Activated naive CD8-positive, alpha-beta T cell (primary cell): ENCODE measurements around the gene FAM168B.
"Not testable (repeated sequence)": the region's sequence is repeated elsewhere in the genome, so short reads cannot be mapped to it uniquely, and the experiment has no call there.

Experiments used
- H3K27ac Mint-ChIP-seq: one replicate; pipeline ENCODE4 v1.8.0; 2021; ENCODE audit warnings: mixed read lengths
- H3K27me3 Mint-ChIP-seq: one replicate; pipeline ENCODE4 v1.8.0; 2021; ENCODE audit warnings: mixed read lengths
- H3K36me3 Mint-ChIP-seq: one replicate; pipeline ENCODE4 v1.8.0; 2021; ENCODE audit warnings: mixed read lengths
- H3K4me1 Mint-ChIP-seq: one replicate; pipeline ENCODE4 v1.8.0; 2021; ENCODE audit warnings: low read depth, mixed read lengths
- H3K4me3 Mint-ChIP-seq: one replicate; pipeline ENCODE4 v1.8.0; 2021; ENCODE audit warnings: mild to moderate bottlenecking, mixed read lengths
- H3K9me3 Mint-ChIP-seq: one replicate; pipeline ENCODE4 v1.8.0; 2021; ENCODE audit warnings: low read depth, mixed read lengths

Gene FAM168B, protein sequence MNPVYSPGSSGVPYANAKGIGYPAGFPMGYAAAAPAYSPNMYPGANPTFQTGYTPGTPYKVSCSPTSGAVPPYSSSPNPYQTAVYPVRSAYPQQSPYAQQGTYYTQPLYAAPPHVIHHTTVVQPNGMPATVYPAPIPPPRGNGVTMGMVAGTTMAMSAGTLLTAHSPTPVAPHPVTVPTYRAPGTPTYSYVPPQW

DNA sequence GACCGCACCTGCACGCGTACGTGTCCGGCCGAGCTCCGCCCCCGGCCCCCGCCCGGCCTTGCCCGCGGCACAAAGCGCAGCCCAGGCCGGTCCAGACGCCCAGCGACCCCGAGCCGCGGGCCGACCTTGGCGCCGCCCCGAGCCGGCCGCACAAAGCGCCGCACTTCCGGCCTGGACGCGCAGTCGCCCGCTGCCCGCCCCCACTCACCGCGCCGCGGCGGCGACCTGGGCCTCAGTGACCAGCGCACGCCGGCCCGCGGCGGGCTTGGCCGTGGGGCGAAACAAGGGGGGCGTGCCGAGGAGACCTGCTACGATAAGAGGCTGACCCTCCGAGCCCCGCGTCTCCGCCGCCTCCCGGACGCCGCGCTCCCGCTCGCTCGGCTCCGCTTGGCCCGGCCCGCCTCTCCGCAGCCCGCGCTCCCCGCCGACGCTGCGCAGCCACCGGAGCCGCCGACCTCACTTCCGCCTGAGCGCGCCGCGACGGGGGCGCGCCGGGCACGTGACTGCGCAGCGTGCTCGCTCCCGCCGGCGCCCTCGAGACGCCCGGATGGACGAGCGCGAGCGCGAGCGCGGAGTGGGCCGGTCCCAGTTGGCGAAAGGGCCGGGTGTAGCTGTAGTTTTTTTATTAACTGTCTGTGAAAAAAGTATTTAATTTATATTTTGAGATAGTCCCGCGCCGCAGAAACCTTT, at the start of gene FAM168B:
TSS of gene FAM168B (minus strand) at position 455 of the 690 bp plus-strand sequence. CDS start 10,814 bp downstream, outside the sequence.
- Mint-ChIP-seq H3K9me3 (no peaks in the 10 kb centered on the region), H3K36me3 (peaks cover 3% of the 10 kb centered on the region), H3K27me3 (no peaks in the 10 kb centered on the region), H3K27ac (peak within 1 kb of the TSS; percentile 92), H3K4me1 (peaks cover 26% of the 10 kb centered on the region), H3K4me3 (peak within 1 kb of the TSS; percentile 93)

DNA sequence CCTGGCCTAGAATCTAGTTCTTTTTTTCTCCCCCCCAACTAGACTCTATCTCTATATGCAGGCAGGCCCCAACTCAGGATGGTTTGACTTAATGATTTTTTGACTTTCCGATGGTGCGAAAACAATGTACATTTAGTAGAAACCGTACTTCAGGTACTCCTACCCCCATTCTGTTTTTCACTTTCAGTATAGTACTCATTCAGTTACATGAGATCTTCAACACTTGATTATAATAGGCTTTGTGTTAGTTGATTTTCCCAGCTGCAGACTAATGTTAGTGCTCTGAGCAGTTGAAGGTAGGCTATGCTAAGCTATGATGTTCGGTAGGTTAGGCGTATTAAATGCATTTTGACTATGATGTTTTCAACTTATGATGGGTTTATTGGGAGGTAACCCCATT, 49.6 kb upstream of the FAM168B start:
- no peaks in the 10 kb centered on the region for H3K27me3 Mint-ChIP-seq
- H3K27ac Mint-ChIP-seq = no peak overlapping the region
- peaks cover 13% of the 10 kb centered on the region for H3K36me3 Mint-ChIP-seq
- no peak overlapping the region for H3K4me3 Mint-ChIP-seq
- peaks cover 9% of the 10 kb centered on the region for H3K4me1 Mint-ChIP-seq
- H3K9me3 Mint-ChIP-seq = no peaks in the 10 kb centered on the region

DNA sequence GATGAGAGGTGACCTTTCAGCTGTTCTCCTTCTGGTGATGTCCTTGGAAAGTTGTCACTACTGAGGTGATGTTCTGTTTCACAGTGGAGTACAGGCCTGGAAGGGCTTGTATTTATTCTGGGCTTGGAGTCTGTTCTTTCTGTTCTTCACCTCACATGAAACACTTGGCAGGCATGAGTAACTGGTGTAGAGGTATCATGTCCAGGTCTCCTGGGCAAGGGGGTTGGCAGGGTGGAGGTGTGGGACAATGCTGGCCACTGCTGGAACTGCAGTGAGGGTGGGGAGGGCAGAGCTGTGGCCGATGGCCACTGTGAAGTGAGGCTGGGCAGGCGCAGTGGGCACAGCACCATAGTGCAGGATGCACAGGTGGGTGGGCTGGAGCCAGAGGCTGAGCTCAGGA, 47.3 kb upstream of the FAM168B start:
- H3K4me3 Mint-ChIP-seq = no peak overlapping the region
- H3K4me1 Mint-ChIP-seq = peaks cover 18% of the 10 kb centered on the region
- no peaks in the 10 kb centered on the region for H3K27me3 Mint-ChIP-seq
- H3K9me3 Mint-ChIP-seq = no peaks in the 10 kb centered on the region
- peaks cover 19% of the 10 kb centered on the region for H3K36me3 Mint-ChIP-seq
- H3K27ac Mint-ChIP-seq = no peak overlapping the region

DNA sequence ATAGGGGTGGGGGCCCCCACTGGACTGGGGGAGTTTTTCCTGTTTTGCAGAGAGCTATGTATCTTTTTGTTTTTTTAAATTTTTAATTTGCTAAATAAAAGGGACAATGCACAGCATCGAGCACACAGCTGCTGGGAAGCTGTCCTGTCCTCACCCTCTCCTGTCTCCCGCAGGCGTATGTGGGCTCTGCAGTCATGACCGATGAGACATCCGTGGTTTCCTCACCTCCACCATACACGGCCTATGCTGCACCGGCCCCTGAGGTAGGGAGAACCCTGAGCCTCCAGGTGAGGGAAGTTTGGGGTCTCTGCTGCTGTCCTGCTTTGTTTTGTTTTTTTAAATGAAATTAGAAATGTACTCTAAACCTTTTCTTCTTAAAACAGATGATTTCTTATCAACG, 39.5 kb upstream of the FAM168B start:
- Mint-ChIP-seq H3K4me1 (peaks cover 8% of the 10 kb centered on the region), H3K4me3 (no peak overlapping the region), H3K27ac (no peak overlapping the region), H3K27me3 (no peaks in the 10 kb centered on the region), H3K9me3 (no peaks in the 10 kb centered on the region), H3K36me3 (peaks cover 21% of the 10 kb centered on the region)

DNA sequence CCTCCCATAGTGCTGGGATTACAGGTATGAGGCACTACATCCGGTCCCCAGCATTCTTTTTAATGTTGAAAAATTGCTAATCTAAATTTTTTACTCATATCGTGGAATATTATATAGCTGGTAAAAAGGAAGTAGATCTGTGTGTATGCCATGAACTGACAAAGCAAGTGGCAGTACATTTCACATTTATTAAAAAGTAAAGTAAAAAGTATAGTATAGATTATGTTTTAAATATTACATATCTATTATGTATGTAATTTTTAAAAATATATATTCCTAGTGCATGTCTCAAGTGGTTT, 37.0 kb upstream of the FAM168B start:
- Mint-ChIP-seq H3K9me3 (no peaks in the 10 kb centered on the region), H3K36me3 (peaks cover 16% of the 10 kb centered on the region), H3K27me3 (no peaks in the 10 kb centered on the region), H3K4me1 (no peaks in the 10 kb centered on the region), H3K27ac (no peak overlapping the region), H3K4me3 (no peak overlapping the region)

DNA sequence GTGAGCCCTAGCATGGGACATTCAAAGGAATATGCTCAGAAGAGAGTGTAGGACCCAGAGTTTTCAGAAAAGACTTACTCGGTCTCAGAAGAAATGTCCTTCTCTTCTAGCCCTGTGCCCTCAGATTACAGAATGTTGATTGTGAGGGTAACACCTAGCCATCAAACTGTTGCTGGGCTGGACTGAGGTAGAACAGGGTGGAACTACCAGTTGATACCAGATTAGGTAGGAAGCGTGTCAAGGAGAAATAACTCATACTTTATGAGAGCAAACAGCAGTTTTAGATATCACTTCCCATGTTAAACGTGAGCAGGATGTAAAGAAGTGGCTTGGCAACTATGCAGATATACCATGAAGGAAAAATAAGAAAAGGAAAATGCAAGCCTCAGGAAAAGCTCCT, 34.7 kb upstream of the FAM168B start:
- H3K4me1 Mint-ChIP-seq = peaks cover 1% of the 10 kb centered on the region
- H3K27ac Mint-ChIP-seq = no peak overlapping the region
- H3K36me3 Mint-ChIP-seq = peaks cover 15% of the 10 kb centered on the region
- H3K27me3 Mint-ChIP-seq = no peaks in the 10 kb centered on the region
- H3K4me3 Mint-ChIP-seq = no peak overlapping the region
- H3K9me3 Mint-ChIP-seq = no peaks in the 10 kb centered on the region

DNA sequence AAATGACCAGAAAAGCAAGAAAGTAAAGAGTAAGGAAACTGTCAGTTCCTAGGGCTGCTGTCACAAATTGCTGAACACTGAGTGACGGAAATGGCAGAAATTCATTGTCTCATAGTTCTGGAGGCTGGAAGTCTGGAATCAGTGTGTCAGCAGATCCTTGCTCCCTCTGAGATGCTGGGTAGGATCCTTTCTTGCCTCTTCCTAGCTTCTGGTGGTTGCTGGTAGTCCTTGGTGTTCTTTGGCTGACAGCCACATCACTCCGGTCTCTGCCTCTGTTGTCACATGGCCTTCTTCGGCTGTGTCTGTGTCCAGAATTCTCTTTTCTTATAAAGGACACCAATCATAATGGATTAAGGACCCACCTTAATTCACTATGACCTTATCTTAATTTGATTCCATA, 33.8 kb upstream of the FAM168B start:
- Mint-ChIP-seq H3K4me1 (peaks cover 3% of the 10 kb centered on the region), H3K27me3 (no peaks in the 10 kb centered on the region), H3K27ac (no peak overlapping the region), H3K36me3 (peaks cover 15% of the 10 kb centered on the region), H3K4me3 (no peak overlapping the region), H3K9me3 (no peaks in the 10 kb centered on the region)

DNA sequence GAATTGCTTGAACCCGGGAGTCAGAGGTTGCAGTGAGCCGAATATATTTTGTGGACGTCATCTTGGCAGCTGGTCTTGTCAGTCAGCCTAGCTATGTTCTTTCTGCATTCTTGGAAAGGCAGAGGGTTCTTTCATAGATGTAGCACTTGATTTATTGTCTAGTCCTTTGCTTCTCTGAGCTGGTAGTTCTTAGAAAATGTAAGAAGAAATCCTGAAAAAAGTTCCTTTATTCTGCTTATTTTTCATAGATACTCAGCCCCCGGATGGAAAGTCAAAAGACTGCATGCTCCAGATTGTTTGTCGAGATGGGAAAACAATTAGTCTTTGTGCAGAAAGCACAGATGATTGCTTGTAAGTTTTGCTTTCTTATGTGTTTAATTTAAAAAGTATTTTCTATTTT, 33.2 kb upstream of the FAM168B start:
- H3K36me3 Mint-ChIP-seq = peaks cover 17% of the 10 kb centered on the region

DNA sequence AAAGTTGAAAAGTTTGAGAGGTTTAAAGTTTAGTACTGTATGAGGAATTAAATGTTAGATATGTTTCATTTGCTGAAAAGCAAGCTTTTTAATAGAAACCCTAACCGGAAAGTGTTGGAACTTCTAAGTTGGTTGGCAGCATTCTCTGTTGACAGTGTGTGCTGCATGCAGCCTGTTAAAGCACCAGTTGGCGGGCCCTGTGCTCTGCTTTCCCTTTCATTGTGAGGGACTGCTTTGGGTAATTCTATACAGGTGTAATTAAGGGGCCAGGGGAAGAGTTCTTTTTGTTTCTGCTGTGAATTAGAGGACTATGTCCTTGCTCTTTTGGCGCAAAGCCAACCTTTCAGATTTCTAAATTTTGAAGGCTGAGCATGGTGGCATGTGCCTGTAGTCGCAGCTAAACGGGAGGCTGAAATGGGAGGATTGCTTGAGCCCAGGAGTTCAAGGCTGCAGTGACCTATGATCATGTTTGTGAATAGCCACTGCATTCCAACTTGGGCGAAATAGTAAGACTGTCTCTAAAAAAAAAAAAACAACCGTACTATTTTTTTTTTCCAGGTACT, 32.0 kb upstream of the FAM168B start:
- Mint-ChIP-seq H3K4me3 (no peak overlapping the region), H3K36me3 (peaks cover 21% of the 10 kb centered on the region), H3K9me3 (no peaks in the 10 kb centered on the region), H3K27ac (no peak overlapping the region), H3K4me1 (peaks cover 9% of the 10 kb centered on the region), H3K27me3 (no peaks in the 10 kb centered on the region)

More for the DNA sequence above, 33.2 kb upstream of the FAM168B start:
- Mint-ChIP-seq H3K27ac (no peak overlapping the region), H3K27me3 (no peaks in the 10 kb centered on the region), H3K4me3 (no peak overlapping the region), H3K4me1 (peaks cover 4% of the 10 kb centered on the region), H3K9me3 (no peaks in the 10 kb centered on the region)

DNA sequence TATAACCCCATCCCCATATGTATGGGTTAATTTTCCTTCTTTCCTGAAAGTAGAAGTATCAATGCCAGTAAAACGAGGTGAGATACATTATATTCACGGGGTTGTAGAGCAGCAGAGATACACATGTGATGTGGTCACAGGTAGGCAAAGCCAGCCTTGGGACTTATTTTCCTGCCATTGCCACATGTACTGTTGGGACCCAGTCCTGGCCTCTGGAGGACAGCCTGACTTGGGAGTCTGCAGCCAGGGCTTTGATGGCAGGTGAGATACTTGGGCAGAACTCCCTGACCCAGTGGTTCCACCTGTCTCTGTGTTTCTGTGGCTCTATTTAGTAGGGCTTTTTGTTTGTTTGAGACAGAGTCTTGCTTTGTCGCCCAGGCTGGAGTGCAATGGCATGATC, 29.9 kb upstream of the FAM168B start:
- H3K9me3 Mint-ChIP-seq = no peaks in the 10 kb centered on the region
- no peaks in the 10 kb centered on the region for H3K27me3 Mint-ChIP-seq
- no peak overlapping the region for H3K27ac Mint-ChIP-seq
- H3K4me3 Mint-ChIP-seq = no peak overlapping the region
- H3K36me3 Mint-ChIP-seq = peaks cover 9% of the 10 kb centered on the region
- H3K4me1 Mint-ChIP-seq = peaks cover 15% of the 10 kb centered on the region

DNA sequence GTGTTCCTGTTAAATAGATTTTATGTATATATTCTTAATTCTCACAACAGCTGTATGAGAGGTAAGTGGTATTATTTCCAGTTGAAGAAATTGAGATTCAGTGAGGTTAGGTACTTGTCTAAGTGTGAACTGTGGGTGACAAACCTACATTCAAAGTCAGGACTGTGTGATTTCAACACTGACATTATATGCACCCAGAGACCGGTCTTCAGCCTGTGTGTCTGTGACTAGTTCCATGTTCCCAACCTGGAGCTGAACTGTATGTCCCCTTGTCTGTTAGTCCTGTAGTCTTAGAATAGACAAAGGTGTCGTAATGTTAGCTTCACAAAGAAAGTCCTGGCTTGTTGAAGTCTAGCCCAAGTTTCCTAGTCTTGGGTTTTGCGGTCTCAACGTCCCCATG, 29.2 kb upstream of the FAM168B start:
- peaks cover 9% of the 10 kb centered on the region for H3K36me3 Mint-ChIP-seq
- H3K4me1 Mint-ChIP-seq = peaks cover 22% of the 10 kb centered on the region
- H3K4me3 Mint-ChIP-seq = no peak overlapping the region
- no peak overlapping the region for H3K27ac Mint-ChIP-seq
- H3K9me3 Mint-ChIP-seq = no peaks in the 10 kb centered on the region
- H3K27me3 Mint-ChIP-seq = no peaks in the 10 kb centered on the region

DNA sequence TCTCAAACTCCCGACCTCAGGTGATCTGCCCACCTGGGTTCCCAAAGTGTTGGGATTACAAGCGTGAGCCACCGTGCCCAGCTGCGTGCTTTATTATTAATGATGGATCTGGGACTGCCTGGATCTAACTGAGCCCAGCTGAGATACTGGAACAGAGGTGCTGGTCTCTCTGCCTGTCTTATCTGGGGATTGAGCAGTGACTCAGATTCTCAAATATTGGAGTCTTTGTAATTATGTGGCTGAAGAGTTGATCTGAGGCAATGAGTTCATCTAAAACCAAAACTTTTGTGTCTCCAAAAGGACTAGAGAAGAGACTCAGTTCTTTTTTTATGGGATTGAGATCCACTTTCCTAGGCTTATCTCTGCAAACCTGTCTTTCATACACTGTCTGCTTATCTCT, 28.2 kb upstream of the FAM168B start:
- Mint-ChIP-seq H3K27ac (no peak overlapping the region), H3K4me1 (peaks cover 26% of the 10 kb centered on the region), H3K36me3 (peaks cover 10% of the 10 kb centered on the region), H3K27me3 (no peaks in the 10 kb centered on the region), H3K9me3 (no peaks in the 10 kb centered on the region), H3K4me3 (no peak overlapping the region)

DNA sequence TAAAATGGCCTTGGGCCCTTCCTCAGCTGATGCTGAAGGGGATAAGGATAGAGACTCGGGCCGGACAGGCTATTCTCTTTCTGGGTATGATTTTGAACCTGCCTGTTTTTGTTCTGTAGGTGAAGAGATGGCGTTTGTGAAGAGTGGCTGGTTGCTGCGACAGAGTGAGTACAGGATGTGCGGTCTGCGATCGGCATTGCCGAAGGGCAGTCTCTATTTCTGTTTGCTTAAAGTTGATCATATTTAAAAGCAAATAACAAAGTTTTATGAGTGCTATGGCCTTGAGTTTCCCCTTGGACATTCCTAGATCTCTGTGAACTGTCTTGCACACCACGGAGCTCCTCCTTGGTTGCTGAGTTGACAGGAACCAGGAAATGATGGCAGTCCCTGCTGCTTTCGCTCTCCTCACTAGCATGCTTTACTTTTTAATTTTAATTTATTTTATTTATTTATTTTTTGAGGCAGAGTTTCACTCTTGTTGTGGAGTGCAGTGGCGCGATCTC, 27.6 kb upstream of the FAM168B start:
- Mint-ChIP-seq H3K4me3 (no peak overlapping the region), H3K36me3 (peaks cover 16% of the 10 kb centered on the region), H3K27ac (no peak overlapping the region), H3K9me3 (no peaks in the 10 kb centered on the region), H3K27me3 (no peaks in the 10 kb centered on the region), H3K4me1 (peaks cover 32% of the 10 kb centered on the region)

DNA sequence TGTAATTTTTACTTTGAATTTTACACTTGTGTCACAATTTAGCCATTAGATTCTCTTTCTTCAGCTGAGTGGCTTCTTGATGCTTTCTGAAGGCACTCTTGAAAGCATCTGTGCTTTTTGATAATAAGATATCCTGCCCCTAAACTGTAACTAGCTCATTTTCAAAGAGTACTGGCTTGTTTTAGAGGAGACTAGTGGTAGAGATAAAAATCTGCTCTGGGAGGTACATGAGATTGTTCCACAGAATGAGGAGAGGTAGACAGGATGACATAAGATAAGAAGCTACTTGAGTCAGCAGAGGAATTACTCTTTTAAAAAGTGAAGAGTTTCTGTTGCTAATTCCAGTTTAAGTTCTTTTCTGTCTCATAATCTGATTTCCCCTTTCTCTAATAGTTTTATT, 22.5 kb upstream of the FAM168B start:
- Mint-ChIP-seq H3K4me3 (peak overlapping the region; percentile 8), H3K27me3 (no peaks in the 10 kb centered on the region), H3K27ac (peak overlapping the region; percentile 13), H3K9me3 (peaks cover 4% of the 10 kb centered on the region), H3K4me1 (peaks cover 71% of the 10 kb centered on the region), H3K36me3 (peaks cover 23% of the 10 kb centered on the region)

DNA sequence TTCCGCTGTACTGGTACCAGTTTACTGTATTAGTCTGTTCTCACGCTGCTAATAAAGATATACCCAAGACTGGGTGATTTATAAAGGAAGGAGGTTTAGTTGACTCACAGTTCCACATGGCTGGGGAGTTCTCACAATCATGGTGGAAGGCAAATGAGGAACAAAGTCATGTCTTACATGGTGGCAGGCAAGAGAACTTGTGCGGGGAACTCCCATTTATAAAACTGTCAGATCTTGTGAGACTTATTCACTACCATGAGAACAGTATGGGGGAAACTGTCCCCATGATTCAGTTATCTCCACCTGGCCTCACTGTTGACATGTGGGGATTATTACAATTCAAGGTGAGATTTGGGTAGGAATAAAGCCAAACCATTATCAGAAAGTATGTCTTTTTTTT, 21.7 kb upstream of the FAM168B start:
- H3K9me3 Mint-ChIP-seq, H3K27ac Mint-ChIP-seq, H3K27me3 Mint-ChIP-seq: not testable (repeated sequence)
- peaks cover 23% of the 10 kb centered on the region for H3K36me3 Mint-ChIP-seq
- peak overlapping the region; percentile 14 for H3K4me3 Mint-ChIP-seq
- H3K4me1 Mint-ChIP-seq = peaks cover 75% of the 10 kb centered on the region
